Measurements from ENCODE around the gene PSPN.

PSPN gene

GRCh38 chr19:6334490-6335285 is 41.0 kb downstream of the PSPN start:
- ChIA-PET POLR2A (no interaction called here), CTCF (interaction anchor here (0.8 kb wide), 2 partner anchors 28 to 116 kb away, joined by 3 to 5 read pairs; no protein-coding TSS in a partner anchor)
- TF ChIP-seq CTCF (IDR thresholded peaks at IDR 0.05; ENCODE audit: insufficient read depth, low read length, missing control alignments) = no peak
- no peak overlapping the region for H3K4me3 ChIP-seq (ENCODE audit: low read depth, low read length)
- no peak for DNase-seq (ENCODE audit: low read depth, low spot score)

GRCh38 chr19:6333439-6333838 is 42.3 kb downstream of the PSPN start, which contains the start of gene ACER1:
Gene ACER1 (minus strand): TSS chr19:6333612. CDS start chr19:6333551, 61 bp downstream.
- ChIA-PET CTCF (no interaction called here), POLR2A (no interaction called here)
- TF ChIP-seq CTCF (IDR thresholded peaks at IDR 0.05; ENCODE audit: insufficient read depth, low read length, missing control alignments) = no peak
- DNase-seq (ENCODE audit: low read depth, low spot score) = no peak
- H3K4me3 ChIP-seq (ENCODE audit: low read depth, low read length) = no peak within 1 kb of the TSS

- H3K4me3 ChIP-seq (ENCODE audit: low read depth, low read length) = no peak overlapping the region
- no peak for TF ChIP-seq CTCF (IDR thresholded peaks at IDR 0.05; ENCODE audit: insufficient read depth, low read length, missing control alignments)
- POLR2A ChIA-PET = no interaction called here
- CTCF ChIA-PET = no interaction called here
- DNase-seq (ENCODE audit: low read depth, low spot score) = no peak
These were observed 48.9 kb downstream of the PSPN start for GRCh38 chr19:6326815-6327214.

GRCh38 chr19:6325614-6326013 is 50.1 kb downstream of the PSPN start:
- TF ChIP-seq CTCF (IDR thresholded peaks at IDR 0.05; ENCODE audit: insufficient read depth, low read length, missing control alignments) = no peak
- DNase-seq (ENCODE audit: low read depth, low spot score) = no peak
- no peak overlapping the region for H3K4me3 ChIP-seq (ENCODE audit: low read depth, low read length)
- CTCF ChIA-PET = no interaction called here
- POLR2A ChIA-PET = no interaction called here
